Testis (tissue), 2 donors: Measurements from ENCODE around the gene BCR.

Experiments used
- POLR2A ChIP-seq: fragments of 450-650 bp; IDR thresholded peaks from one replicate; pipeline ENCODE4 v1.6.1; 2017; ENCODE audit warnings: antibody characterized with exemption, mild to moderate bottlenecking, moderate library complexity
- TF ChIP-seq, protein P1 (sequence below), 3 experiments: fragments of 450-650 bp in 2 of 3; fragments of 200-600 bp in 1 of 3; sonication (generic) in 1 of 3; IDR thresholded peaks; one replicate each; pipeline ENCODE4 v1.5.1; 2016 to 2019; ENCODE audit warnings: antibody characterized with exemption in 3 of 3, mild to moderate bottlenecking in 2 of 3, moderate library complexity in 1 of 3

DNA sequence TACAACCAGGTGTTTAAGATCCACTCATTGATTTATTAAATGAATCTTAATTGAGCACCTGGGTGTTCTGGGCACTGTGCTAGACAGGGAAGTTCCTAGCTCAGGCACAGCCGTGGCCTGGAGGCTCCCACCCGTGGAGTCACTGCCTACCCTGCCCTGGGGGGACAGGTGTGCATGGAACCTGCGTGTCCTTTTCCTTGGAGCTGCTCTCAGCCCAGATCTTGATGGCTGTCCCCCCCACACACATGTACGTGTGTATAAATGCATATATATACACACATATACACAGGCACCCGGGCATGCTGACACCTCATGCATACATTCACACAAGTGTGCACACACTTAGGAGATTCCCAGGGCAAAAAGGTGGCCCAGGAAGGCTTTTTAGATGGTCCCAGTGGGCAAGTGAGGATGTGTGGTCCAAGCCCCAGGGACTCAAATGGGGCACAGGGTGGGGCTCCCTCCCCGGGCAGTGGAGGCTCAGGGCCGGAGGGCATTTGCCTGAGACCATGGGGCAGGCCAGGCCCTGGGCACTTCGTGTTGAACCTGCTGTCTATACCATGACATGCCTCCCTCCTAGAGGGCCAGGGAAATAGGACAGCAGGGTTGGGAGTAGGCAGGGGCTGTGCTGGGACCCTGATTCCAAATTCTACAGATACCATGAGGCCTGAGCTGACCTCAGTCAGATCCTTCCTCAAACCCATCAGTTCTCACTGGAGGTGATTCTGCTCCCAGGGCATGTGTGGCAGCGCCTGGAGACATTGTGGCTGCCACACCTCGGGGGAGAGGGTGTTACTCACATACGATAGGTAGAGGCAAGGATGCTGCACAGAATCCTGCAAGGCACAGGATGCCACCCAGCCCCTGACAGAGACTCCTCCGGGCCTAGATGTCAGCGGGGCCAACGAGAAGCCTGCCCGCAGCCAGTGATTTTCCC lies 77.8 kb downstream of the BCR start:
- TF ChIP-seq, protein P1, sequence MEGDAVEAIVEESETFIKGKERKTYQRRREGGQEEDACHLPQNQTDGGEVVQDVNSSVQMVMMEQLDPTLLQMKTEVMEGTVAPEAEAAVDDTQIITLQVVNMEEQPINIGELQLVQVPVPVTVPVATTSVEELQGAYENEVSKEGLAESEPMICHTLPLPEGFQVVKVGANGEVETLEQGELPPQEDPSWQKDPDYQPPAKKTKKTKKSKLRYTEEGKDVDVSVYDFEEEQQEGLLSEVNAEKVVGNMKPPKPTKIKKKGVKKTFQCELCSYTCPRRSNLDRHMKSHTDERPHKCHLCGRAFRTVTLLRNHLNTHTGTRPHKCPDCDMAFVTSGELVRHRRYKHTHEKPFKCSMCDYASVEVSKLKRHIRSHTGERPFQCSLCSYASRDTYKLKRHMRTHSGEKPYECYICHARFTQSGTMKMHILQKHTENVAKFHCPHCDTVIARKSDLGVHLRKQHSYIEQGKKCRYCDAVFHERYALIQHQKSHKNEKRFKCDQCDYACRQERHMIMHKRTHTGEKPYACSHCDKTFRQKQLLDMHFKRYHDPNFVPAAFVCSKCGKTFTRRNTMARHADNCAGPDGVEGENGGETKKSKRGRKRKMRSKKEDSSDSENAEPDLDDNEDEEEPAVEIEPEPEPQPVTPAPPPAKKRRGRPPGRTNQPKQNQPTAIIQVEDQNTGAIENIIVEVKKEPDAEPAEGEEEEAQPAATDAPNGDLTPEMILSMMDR (IDR thresholded peaks at IDR 0.05), result no peak
- TF ChIP-seq POLR2A, result no peak
